GM12872 (cell line): ENCODE results near the gene KIZ.

Source experiments
- TF ChIP-seq, protein P1 (sequence below): IDR thresholded peaks from 3 replicates; pipeline ENCODE4 v1.5.1; 2011; ENCODE audit warnings: low read depth, mild to moderate bottlenecking, low read length, moderate library complexity; ENCODE audit not compliant: insufficient read depth

Gene KIZ

DNA sequence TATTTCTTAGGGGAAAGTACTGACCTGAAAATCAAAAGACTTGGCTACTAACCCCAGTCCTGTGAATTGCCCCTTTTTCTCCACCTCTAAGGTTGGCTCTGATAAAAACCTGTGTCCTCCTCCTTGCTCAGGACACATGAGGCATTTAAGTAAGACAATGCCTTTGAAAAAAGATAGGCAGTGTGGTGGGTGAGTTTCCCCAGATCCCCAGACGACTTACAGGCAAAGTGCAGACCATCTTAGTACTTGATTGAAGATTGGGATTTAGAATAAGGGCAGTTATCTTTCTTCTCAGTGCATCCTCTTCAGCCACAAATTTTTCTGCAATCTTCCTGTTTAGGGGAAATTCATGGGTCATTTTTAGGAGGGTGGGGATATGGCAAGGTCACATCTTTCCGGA lies 87.8 kb downstream of the KIZ start:
- TF ChIP-seq, protein P1, sequence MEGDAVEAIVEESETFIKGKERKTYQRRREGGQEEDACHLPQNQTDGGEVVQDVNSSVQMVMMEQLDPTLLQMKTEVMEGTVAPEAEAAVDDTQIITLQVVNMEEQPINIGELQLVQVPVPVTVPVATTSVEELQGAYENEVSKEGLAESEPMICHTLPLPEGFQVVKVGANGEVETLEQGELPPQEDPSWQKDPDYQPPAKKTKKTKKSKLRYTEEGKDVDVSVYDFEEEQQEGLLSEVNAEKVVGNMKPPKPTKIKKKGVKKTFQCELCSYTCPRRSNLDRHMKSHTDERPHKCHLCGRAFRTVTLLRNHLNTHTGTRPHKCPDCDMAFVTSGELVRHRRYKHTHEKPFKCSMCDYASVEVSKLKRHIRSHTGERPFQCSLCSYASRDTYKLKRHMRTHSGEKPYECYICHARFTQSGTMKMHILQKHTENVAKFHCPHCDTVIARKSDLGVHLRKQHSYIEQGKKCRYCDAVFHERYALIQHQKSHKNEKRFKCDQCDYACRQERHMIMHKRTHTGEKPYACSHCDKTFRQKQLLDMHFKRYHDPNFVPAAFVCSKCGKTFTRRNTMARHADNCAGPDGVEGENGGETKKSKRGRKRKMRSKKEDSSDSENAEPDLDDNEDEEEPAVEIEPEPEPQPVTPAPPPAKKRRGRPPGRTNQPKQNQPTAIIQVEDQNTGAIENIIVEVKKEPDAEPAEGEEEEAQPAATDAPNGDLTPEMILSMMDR = no peak

DNA sequence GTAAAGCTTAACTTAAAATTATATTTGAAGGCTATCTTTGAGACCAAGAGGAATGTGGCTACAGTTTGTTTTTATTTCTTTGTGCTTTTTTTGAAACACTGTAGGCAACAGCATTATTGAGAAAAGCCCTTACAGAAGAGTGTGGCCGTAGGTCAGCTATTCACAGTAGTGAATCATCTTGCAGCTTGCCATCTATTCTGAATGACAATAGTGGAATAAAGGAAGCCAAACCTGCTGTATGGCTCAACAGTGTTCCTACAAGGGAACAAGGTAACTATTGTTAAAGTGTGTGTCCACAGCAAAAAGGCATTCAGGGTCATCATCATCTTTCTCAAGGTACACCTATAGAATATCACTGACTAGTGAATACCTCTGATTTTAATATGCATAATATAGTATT lies 88.5 kb downstream of the KIZ start:
- TF ChIP-seq, protein P1 = no peak

DNA sequence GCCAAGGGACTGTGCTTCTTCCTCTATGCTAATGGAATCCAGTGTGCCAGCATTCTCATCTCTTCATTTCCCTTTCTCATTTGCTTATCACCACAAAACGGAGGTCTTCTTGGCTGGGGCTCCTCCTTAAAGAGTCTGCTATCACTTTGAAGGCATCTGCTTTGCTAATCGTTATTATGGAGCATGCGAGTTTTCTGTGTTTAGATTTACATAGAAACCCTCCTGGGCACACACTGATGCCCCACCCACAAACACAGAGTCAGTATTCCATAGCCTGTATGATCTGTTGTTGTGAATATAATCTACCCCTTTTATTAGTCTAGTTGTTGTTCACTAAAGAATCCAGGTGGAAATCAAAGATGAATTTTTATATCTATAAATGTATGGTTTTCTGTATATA lies 93.8 kb downstream of the KIZ start:
- TF ChIP-seq, protein P1 = no peak

DNA sequence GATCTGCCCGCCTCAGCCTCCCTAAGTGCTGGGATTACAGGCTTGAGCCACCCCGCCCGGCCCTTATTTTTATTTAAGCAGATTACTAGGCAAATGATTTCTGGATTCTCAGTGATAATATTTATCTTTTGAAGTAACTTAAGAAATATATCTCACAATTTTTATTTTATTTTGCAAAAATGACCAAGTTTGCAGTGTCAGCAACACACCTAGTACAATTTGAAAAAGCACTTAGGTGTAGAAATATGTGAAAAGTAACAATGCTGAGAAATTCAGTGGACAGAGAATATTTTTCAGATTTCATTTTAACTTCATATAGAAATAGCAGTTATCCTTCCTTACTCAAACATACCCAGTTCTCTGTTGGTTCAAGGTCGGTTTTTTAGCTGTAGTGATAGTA lies 98.3 kb downstream of the KIZ start:
- TF ChIP-seq, protein P1 = no peak

DNA sequence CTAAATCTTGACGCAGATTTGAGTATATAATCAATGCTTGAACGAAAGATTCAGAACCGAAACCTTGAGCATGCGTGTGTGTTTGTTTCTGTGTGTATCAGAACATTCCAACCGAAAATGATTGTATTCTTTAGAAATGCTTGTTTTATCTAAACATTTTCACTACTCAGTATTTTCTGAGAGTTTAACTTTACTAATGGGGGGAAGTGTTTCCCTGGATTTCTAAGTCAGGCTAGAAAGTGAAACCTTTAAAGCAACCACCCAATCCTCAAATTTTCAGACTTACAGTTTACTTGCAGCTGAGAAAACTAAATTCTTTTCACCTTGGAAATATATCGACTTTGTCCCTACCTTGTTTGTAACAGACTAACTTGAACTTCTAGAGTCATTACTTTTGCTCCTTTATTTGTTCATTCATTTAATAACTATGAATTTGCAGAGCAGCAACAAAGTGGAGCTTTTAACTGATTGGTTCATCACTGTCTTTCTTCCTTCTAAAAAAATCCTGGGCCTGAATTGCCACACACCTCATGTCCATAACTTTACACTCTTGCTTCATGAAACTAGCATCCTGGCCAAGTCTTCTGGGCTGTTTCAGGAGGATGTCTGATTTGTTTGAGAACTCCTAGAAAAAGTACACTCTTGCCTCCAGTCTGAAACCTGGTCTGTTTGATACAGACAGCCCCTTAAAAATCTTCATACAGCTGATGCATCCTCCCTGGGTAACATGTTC lies 99.5 kb downstream of the KIZ start:
- TF ChIP-seq, protein P1 = no peak

DNA sequence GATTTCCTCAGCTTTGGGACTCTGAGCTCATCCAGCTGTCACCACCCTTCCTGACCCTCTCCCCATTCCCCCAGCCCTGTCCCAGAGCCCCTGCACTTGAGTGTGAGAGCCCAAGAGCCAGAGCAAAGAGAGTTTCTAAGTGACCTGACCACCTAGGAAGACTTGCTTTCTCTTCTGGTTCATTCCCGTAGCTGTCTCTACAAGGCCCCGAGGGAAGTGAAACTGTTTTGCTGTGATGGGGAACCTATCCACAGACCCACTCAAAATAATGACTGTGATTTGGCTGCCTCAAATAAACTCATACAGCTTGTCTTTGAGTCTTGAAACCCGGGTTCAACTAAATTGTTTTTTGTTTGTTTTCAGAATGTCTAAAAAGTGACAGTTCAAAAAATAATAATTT lies 102.6 kb downstream of the KIZ start:
- TF ChIP-seq, protein P1 = no peak

DNA sequence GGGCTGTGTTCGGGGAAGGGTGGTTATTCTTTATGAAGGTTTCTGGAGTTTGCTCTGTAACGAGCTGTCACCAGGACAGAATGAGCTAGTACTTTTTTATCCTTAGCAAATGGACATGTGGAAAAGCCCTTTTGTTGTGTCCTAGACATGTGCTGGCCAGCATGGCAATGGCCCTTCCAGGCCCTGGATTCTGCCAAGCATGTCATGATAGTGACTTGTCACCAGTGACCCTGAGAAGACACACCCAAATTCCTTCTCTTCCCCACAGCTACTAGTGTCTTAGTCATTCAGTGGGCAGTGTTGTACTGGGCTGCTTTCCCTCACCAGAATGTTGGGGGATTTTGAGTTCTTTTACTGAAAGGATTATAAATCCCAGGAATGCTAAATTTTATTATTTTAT lies 103.3 kb downstream of the KIZ start:
- TF ChIP-seq, protein P1 = no peak
